HFFc6 (cell line): Measurements from ENCODE around the gene LRRTM4. TPM values are rescaled to one million over a fixed set of nuclear protein-coding genes. Genes with fewer than 3 reads are reported as not detected.
"Not testable (repeated sequence)": the region's sequence is repeated elsewhere in the genome, so short reads cannot be mapped to it uniquely, and the experiment has no call there.

ENCODE experiments used
- DNase-seq: peaks from one replicate; pipeline ENCODE4 v3.0.0-alpha.2; 2018
- H3K27ac Mint-ChIP-seq: 2 replicates; pipeline ENCODE4 v1.8.0; 2020; ENCODE audit warnings: mild to moderate bottlenecking, mixed read lengths
- H3K27me3 Mint-ChIP-seq: 2 replicates; pipeline ENCODE4 v1.8.0; 2021; ENCODE audit warnings: mild to moderate bottlenecking, moderate library complexity, mixed read lengths; ENCODE audit not compliant: insufficient read depth
- H3K36me3 Mint-ChIP-seq: 2 replicates; pipeline ENCODE4 v1.8.0; 2021; ENCODE audit warnings: low read depth, mixed read lengths
- H3K4me1 Mint-ChIP-seq: 2 replicates; pipeline ENCODE4 v1.8.0; 2020; ENCODE audit warnings: low read depth, mixed read lengths
- H3K4me3 Mint-ChIP-seq: 2 replicates; pipeline ENCODE4 v1.8.0; 2020; ENCODE audit warnings: mild to moderate bottlenecking, moderate library complexity, mixed read lengths
- H3K9me3 Mint-ChIP-seq: 2 replicates; pipeline ENCODE4 v1.8.0; 2020; ENCODE audit warnings: mild to moderate bottlenecking, mixed read lengths
- CTCF ChIP-seq: fragments of 200-600 bp; sonication (generic); IDR thresholded peaks from 2 replicates; pipeline ENCODE4 v1.5.0; 2021; ENCODE audit warnings: antibody characterized with exemption, mild to moderate bottlenecking
- total RNA-seq, 6 experiments: library from RNA; stranded (reverse); fragmentation: NEBNext Ultra II Directional; extraction: Animal tissue kit (Norgen Biotek cat#: 25700); gene quantifications; 2 replicates in 1 of 6; 3 replicates in 5 of 6; pipeline ENCODE4 v1.2.3, GENCODE V29; 2021

LRRTM4 gene
- total RNA-seq, 6 experiments from 2014 or later, result not detected

GRCh38 chr2:76713312-76713711, 808.9 kb downstream of the LRRTM4 start:
- no peak for TF ChIP-seq CTCF
- peaks cover 22% of the 10 kb centered on the region for H3K9me3 Mint-ChIP-seq
- H3K4me1 Mint-ChIP-seq, result no peaks in the 10 kb centered on the region

GRCh38 chr2:76711490-76711889, 810.7 kb downstream of the LRRTM4 start:
- no peak for TF ChIP-seq CTCF
- peaks cover 33% of the 10 kb centered on the region for H3K9me3 Mint-ChIP-seq
- H3K4me3 Mint-ChIP-seq, result no peak overlapping the region
- no peaks in the 10 kb centered on the region for H3K36me3 Mint-ChIP-seq
- H3K27ac Mint-ChIP-seq, result no peak overlapping the region
- DNase-seq, result no peak
- no peaks in the 10 kb centered on the region for H3K27me3 Mint-ChIP-seq
- no peaks in the 10 kb centered on the region for H3K4me1 Mint-ChIP-seq

More at GRCh38 chr2:76713312-76713711, 808.9 kb downstream of the LRRTM4 start:
- no peak for DNase-seq
- Mint-ChIP-seq H3K4me3 (no peak overlapping the region), H3K27ac (no peak overlapping the region), H3K36me3 (no peaks in the 10 kb centered on the region), H3K27me3 (no peaks in the 10 kb centered on the region)

GRCh38 chr2:76700894-76701293, 821.3 kb downstream of the LRRTM4 start:
- Mint-ChIP-seq H3K27ac (no peak overlapping the region), H3K27me3 (no peaks in the 10 kb centered on the region), H3K36me3 (0 out of 2 replicates have a peak, but pooled peaks cover 5% of the 10 kb centered on the region), H3K9me3 (peaks cover 30% of the 10 kb centered on the region), H3K4me1 (no peaks in the 10 kb centered on the region), H3K4me3 (no peak overlapping the region)
- no peak for DNase-seq
- TF ChIP-seq CTCF, result no peak

GRCh38 chr2:76697998-76698713, 824.0 kb downstream of the LRRTM4 start:
- H3K4me3 Mint-ChIP-seq, H3K27me3 Mint-ChIP-seq, DNase-seq, H3K4me1 Mint-ChIP-seq, H3K36me3 Mint-ChIP-seq, H3K27ac Mint-ChIP-seq: not testable (repeated sequence)
- peaks cover 46% of the 10 kb centered on the region for H3K9me3 Mint-ChIP-seq
